HepG2 (cell line): ENCODE results near the gene PIP5K1C. TPM values are rescaled to one million over a fixed set of nuclear protein-coding genes. Genes with fewer than 3 reads are reported as not detected.

Experiments used
- ATAC-seq: fragments of 200-7000 bp; cut with Tn5 transposase; 3 replicates; pipeline ENCODE4 v1.9.1; 2020; ENCODE audit warnings: mild to moderate bottlenecking, moderate library complexity
- BruUV-seq: library from RNA; stranded (reverse); fragments of 400-500 nt; replicated peaks from 2 replicates; lab custom pipeline; 2021; lab: Mats Ljungman, UMichigan
- CTCF ChIA-PET: fragments of 300-600 bp; formaldehyde crosslinking; extraction: SDS; loops from one replicate; lab custom pipeline; 2021; ENCODE audit warnings: low total read pairs, inconsistent platforms, low intra/inter-chr PET ratio; lab: Yijun Ruan, JAX
- POLR2A ChIA-PET: fragments of 350-600 bp; sonication (Branson Sonifier 250); formaldehyde crosslinking; loops from one replicate; lab custom pipeline; 2020; ENCODE audit warnings: antibody characterized with exemption, inconsistent platforms; lab: Yijun Ruan, JAX
- DNase-seq: peaks from one replicate; pipeline ENCODE4 v3.0.0-alpha.2; 2015; ENCODE audit warnings: low spot score
- FAIRE-seq: peaks from 3 replicates; lab custom pipeline; 2011; peaks lifted over from hg19 to GRCh38; lab: Jason Lieb, UNC
- H2AFZ ChIP-seq: one replicate; pipeline ENCODE4 v1.6.1; 2011; ENCODE audit warnings: low read length, inconsistent platforms
- H3K27ac ChIP-seq: fragments of 300-600 bp; 3 replicates; pipeline ENCODE4 v1.8.0; 2011; ENCODE audit warnings: mixed run types, mild to moderate bottlenecking, mixed read lengths, low read length, inconsistent platforms; ENCODE audit not compliant: insufficient read depth; ENCODE audit errors: extremely low read length
- H3K27me3 ChIP-seq, 2 experiments: fragments of 200-600 bp in 1 of 2; 2 replicates in 1 of 2; 3 replicates in 1 of 2; pipeline versions ENCODE4 v1.6.0 to v1.8.0; 2011; ENCODE audit warnings: low read length in 2 of 2, mild to moderate bottlenecking in 2 of 2, moderate library complexity in 2 of 2, inconsistent platforms in 1 of 2; ENCODE audit not compliant: insufficient read depth in 2 of 2, control insufficient read depth in 1 of 2
- H3K36me3 ChIP-seq, 2 experiments: fragments of 200-600 bp in 1 of 2; replicated peaks in 1 of 2; 2 replicates in 1 of 2; 3 replicates in 1 of 2; pipeline versions ENCODE4 v1.5.1 to v1.8.0; 2011; ENCODE audit warnings: low read length in 2 of 2, inconsistent platforms in 1 of 2; ENCODE audit not compliant: insufficient read depth in 2 of 2, control insufficient read depth in 1 of 2
- H3K4me1 ChIP-seq: 2 replicates; pipeline ENCODE4 v1.5.1; 2012; ENCODE audit warnings: low read length, inconsistent platforms; ENCODE audit not compliant: insufficient read depth
- H3K4me2 ChIP-seq: 2 replicates; pipeline ENCODE4 v1.6.0; 2011; ENCODE audit warnings: low read depth, low read length, inconsistent platforms
- H3K4me3 ChIP-seq, 3 experiments: fragments of 200-600 bp in 1 of 3; sonication (generic), shearing (Covaris generic) in 1 of 3; replicated peaks in 1 of 3; 2 replicates each; pipeline ENCODE4 v1.5.1; 2011 to 2016; ENCODE audit warnings: low read length in 3 of 3, inconsistent platforms in 2 of 3, low read depth in 2 of 3, mild to moderate bottlenecking in 2 of 3, control low read depth in 1 of 3, mixed read lengths in 1 of 3; ENCODE audit not compliant: insufficient read depth in 1 of 3
- H3K79me2 ChIP-seq: one replicate; pipeline ENCODE4 v1.6.1; 2011; ENCODE audit warnings: low read length, inconsistent platforms; ENCODE audit not compliant: insufficient read depth
- H3K9ac ChIP-seq: 2 replicates; pipeline ENCODE4 v1.6.0; 2011; ENCODE audit warnings: mild to moderate bottlenecking, low read depth, low read length, inconsistent platforms; ENCODE audit not compliant: insufficient read depth
- H3K9me3 ChIP-seq: 2 replicates; pipeline ENCODE4 v1.5.1; 2012; ENCODE audit warnings: mild to moderate bottlenecking, low read length
- H4K20me1 ChIP-seq: 2 replicates; pipeline ENCODE4 v1.6.0; 2011; ENCODE audit warnings: inconsistent platforms, mild to moderate bottlenecking, low read length, moderate library complexity; ENCODE audit not compliant: insufficient read depth
- AGO2 ChIP-seq: fragments of 200-400 bp; formaldehyde crosslinking; optimal IDR thresholded peaks from 2 replicates; pipeline ENCODE3; 2017; ENCODE audit warnings: mild to moderate bottlenecking, low read depth, low read length, moderate library complexity
- CC2D1A ChIP-seq: sonication (generic); formaldehyde crosslinking; IDR thresholded peaks from 2 replicates; pipeline ENCODE4 v1.8.1; 2023; ENCODE audit warnings: mild to moderate bottlenecking, missing genetic modification reagents
- DNMT3B ChIP-seq: conservative IDR thresholded peaks from 2 replicates; pipeline ENCODE4 v1.6.1; 2016; ENCODE audit warnings: missing biosample characterization, control low read depth
- E2F2 ChIP-seq: sonication (generic); formaldehyde crosslinking; IDR thresholded peaks from 2 replicates; pipeline ENCODE4 v1.4.0; 2020; ENCODE audit warnings: missing genetic modification reagents, borderline replicate concordance
- IRF2 ChIP-seq: IDR thresholded peaks from 2 replicates; pipeline ENCODE4 v1.6.1; 2018; ENCODE audit warnings: missing genetic modification reagents, missing compliant biosample characterization
- KDM5A ChIP-seq: fragments of 200-600 bp; sonication (generic); IDR thresholded peaks from 2 replicates; pipeline ENCODE4 v1.7.0; 2018; ENCODE audit warnings: antibody characterized with exemption, mild to moderate bottlenecking, low read length, borderline replicate concordance
- KLF13 ChIP-seq: sonication (generic); formaldehyde crosslinking; IDR thresholded peaks from 2 replicates; pipeline ENCODE4 v1.4.0; 2020; ENCODE audit warnings: mild to moderate bottlenecking, missing genetic modification reagents
- MBNL3 ChIP-seq: fragments of 250-450 bp; sonication (Bioruptor Pico); conservative IDR thresholded peaks from 2 replicates; pipeline ENCODE4 v1.8.0; 2022; ENCODE audit warnings: mild to moderate bottlenecking, inconsistent platforms
- MED13 ChIP-seq: sonication (generic); formaldehyde crosslinking; IDR thresholded peaks from 2 replicates; pipeline ENCODE4 v1.5.0; 2020; ENCODE audit warnings: missing genetic modification reagents
- MED8 ChIP-seq: sonication (generic); formaldehyde crosslinking; IDR thresholded peaks from 2 replicates; pipeline ENCODE4 v1.8.1; 2023; ENCODE audit warnings: mild to moderate bottlenecking, missing genetic modification reagents; ENCODE audit not compliant: insufficient replicate concordance
- MTF1 ChIP-seq: sonication (generic); formaldehyde crosslinking; IDR thresholded peaks from 2 replicates; pipeline ENCODE4 v1.5.0; 2020; ENCODE audit warnings: missing genetic modification reagents
- NFIC ChIP-seq: IDR thresholded peaks from 2 replicates; pipeline ENCODE4 v1.6.1; 2012; ENCODE audit warnings: mild to moderate bottlenecking, low read length, inconsistent platforms
- RFX5 ChIP-seq: IDR thresholded peaks from 2 replicates; pipeline ENCODE4 v1.6.1; 2011; ENCODE audit warnings: low read depth, low read length, improper control_type of control experiment
- SP4 ChIP-seq: sonication (generic); formaldehyde crosslinking; IDR thresholded peaks from 2 replicates; pipeline ENCODE4 v1.8.1; 2023; ENCODE audit warnings: mild to moderate bottlenecking, missing genetic modification reagents
- ZBTB42 ChIP-seq: sonication (generic); formaldehyde crosslinking; IDR thresholded peaks from 2 replicates; pipeline ENCODE4 v1.5.0; 2020; ENCODE audit warnings: mild to moderate bottlenecking, missing genetic modification reagents
- ZMAT3 ChIP-seq: sonication (generic); formaldehyde crosslinking; conservative IDR thresholded peaks from 2 replicates; pipeline ENCODE4 v1.7.0; 2021; ENCODE audit warnings: missing genetic modification reagents
- ZNF564 ChIP-seq: sonication (generic); formaldehyde crosslinking; IDR thresholded peaks from 2 replicates; pipeline ENCODE4 v1.8.1; 2023; ENCODE audit warnings: mild to moderate bottlenecking, missing genetic modification reagents
- WGBS: methylation state at CpG from one replicate; pipeline ENCODE4 v1.1.6; 2017; ENCODE audit warnings: low lambda C conversion rate; 5-methylcytosine and 5-hydroxymethylcytosine counted together
- in situ Hi-C: cut with HindIII; loops from 2 replicates; pipeline ENCODE4 v1.10.0; 2017; ENCODE audit warnings: low pct_unique_long_range_greater_than_20kb; ENCODE audit not compliant: extremely low pct_ligation_motif_present
- intact Hi-C: fragments of 100-400 bp; cut with micrococcal nuclease; formaldehyde crosslinking; loops from one replicate; pipeline ENCODE4 v1.10.0; 2022; ENCODE audit not compliant: unreplicated experiment
- polyA plus RNA-seq, 8 experiments: library from polyadenylated mRNA; depleted of rRNA in 3 of 8; stranded (reverse) in 7 of 8; unstranded in 1 of 8; fragments of >200 nt; fragmentation: Illumina TruSeq in 4 of 8; extraction: Trizol in 4 of 8; gene quantifications; 2 replicates each; pipeline versions ENCODE4 v1.2.1 to v1.2.3, GENCODE V29; 2011 to 2016; ENCODE audit warnings: low read depth in 4 of 8, missing spikeins in 1 of 8, mixed read lengths in 1 of 8; ENCODE audit not compliant: insufficient read depth in 1 of 8
- total RNA-seq, 5 experiments: library from RNA; depleted of rRNA; stranded (reverse); fragments of >200 nt; fragmentation: Illumina TruSeq; extraction: Trizol; gene quantifications; 2 replicates each; pipeline ENCODE4 v1.2.3, GENCODE V29; 2016; ENCODE audit warnings: low read depth in 1 of 5
- TF ChIP-seq, protein P1 (sequence below): sonication (generic); formaldehyde crosslinking; IDR thresholded peaks from 2 replicates; pipeline ENCODE4 v1.8.0; 2022; ENCODE audit warnings: missing genetic modification reagents, mild to moderate bottlenecking, borderline replicate concordance

The PIP5K1C gene
- total and polyA plus RNA-seq, 2 of the 13 experiments (the other 11 are each of a cell fraction or from before 2014, with no cell fraction given): 3.6 to 4.3 TPM

GRCh38 chr19:3658870-3659745 is 41.2 kb downstream of the PIP5K1C start:
- WGBS: 97% methylated on average over 21 of the region's 37 CpGs
- FAIRE-seq (no peak), DNase-seq (no peak), ATAC-seq (no peak)
- Histone ChIP-seq H3K27me3 (no peaks in the 10 kb centered on the region), H4K20me1 (no peaks in the 10 kb centered on the region), H3K27ac (no peak overlapping the region), H3K9ac (no peak overlapping the region), H3K9me3 (no peaks in the 10 kb centered on the region), H3K79me2 (no peaks in the 10 kb centered on the region), H3K4me1 (no peaks in the 10 kb centered on the region), H3K36me3 (peaks cover 0 to 20% of the 10 kb centered on the region in 2 experiments; a peak in 4 of 5 replicates), H2AFZ (no peak overlapping the region), H3K4me2 (no peak overlapping the region), H3K4me3 (no peak overlapping the region)
- TF ChIP-seq SP4 (CRISPR knock-in tag) (no peak), KDM5A (no peak), MBNL3 (CRISPR knock-in tag) (no peak), ZNF564 (CRISPR knock-in tag) (no peak), KLF13 (CRISPR knock-in tag) (no peak), CC2D1A (CRISPR knock-in tag) (no peak), IRF2 (CRISPR knock-in tag) (no peak), E2F2 (CRISPR knock-in tag) (no peak), MED8 (CRISPR knock-in tag) (no peak), NFIC (no peak), RFX5 (no peak), DNMT3B (CRISPR knock-in tag) (no peak), MTF1 (CRISPR knock-in tag) (no peak), AGO2 (no peak), ZBTB42 (CRISPR knock-in tag) (no peak), MED13 (CRISPR knock-in tag) (no peak), ZMAT3 (CRISPR knock-in tag) (no peak)
- TF ChIP-seq, protein P1, sequence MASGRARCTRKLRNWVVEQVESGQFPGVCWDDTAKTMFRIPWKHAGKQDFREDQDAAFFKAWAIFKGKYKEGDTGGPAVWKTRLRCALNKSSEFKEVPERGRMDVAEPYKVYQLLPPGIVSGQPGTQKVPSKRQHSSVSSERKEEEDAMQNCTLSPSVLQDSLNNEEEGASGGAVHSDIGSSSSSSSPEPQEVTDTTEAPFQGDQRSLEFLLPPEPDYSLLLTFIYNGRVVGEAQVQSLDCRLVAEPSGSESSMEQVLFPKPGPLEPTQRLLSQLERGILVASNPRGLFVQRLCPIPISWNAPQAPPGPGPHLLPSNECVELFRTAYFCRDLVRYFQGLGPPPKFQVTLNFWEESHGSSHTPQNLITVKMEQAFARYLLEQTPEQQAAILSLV (CRISPR knock-in tag): no peak
- BruUV-seq: no TSS peak
- ChIA-PET POLR2A (no interaction called here), CTCF (no interaction called here)
- intact Hi-C loops (no loop called here), in situ Hi-C loops (no loop called here)
